Measurements from ENCODE around the gene TRPV5.

DNA sequence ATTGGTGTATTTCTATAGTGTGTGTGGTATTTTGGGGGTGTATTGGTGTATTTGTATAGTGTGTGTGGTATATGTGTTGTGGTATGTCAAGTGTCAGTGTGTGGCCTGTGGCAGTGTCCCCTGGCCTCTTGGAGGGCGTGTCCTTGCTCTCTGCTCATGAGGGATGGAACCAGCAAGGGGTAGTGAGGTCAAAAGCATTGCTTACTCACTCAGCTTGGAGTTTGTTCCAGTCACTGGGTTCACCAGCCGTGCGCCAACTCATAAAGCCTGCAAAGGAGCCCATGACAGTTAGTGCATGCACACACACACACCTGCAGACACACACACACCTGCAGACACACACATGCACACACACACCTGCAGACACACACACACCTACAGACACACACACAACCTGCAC is 43.7 kb downstream of the TRPV5 start:
- no peak for TF ChIP-seq EZH2phosphoT487 (IDR thresholded peaks at IDR 0.05; ENCODE audit: borderline replicate concordance, low read depth, low read length)
- TF ChIP-seq, protein P1, sequence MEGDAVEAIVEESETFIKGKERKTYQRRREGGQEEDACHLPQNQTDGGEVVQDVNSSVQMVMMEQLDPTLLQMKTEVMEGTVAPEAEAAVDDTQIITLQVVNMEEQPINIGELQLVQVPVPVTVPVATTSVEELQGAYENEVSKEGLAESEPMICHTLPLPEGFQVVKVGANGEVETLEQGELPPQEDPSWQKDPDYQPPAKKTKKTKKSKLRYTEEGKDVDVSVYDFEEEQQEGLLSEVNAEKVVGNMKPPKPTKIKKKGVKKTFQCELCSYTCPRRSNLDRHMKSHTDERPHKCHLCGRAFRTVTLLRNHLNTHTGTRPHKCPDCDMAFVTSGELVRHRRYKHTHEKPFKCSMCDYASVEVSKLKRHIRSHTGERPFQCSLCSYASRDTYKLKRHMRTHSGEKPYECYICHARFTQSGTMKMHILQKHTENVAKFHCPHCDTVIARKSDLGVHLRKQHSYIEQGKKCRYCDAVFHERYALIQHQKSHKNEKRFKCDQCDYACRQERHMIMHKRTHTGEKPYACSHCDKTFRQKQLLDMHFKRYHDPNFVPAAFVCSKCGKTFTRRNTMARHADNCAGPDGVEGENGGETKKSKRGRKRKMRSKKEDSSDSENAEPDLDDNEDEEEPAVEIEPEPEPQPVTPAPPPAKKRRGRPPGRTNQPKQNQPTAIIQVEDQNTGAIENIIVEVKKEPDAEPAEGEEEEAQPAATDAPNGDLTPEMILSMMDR (conservative IDR thresholded peaks at IDR 0.05; ENCODE audit: low read length) = no peak

Measured in OCI-LY7 (cell line).